G401 (cell line): ENCODE results near the gene ENAM. TPM values are rescaled to one million over a fixed set of nuclear protein-coding genes. Genes with fewer than 3 reads are reported as not detected.
"Not testable (repeated sequence)": the region's sequence is repeated elsewhere in the genome, so short reads cannot be mapped to it uniquely, and the experiment has no call there.

Experiments used
- DNase-seq: peaks from one replicate; pipeline ENCODE4 v3.0.0-alpha.2; 2015; ENCODE audit warnings: low spot score
- in situ Hi-C: cut with HindIII; loops from 2 replicates; pipeline ENCODE4 v1.10.0; 2016; ENCODE audit warnings: low sequenced_read_pairs, mixed read lengths
- total RNA-seq: library from RNA; depleted of rRNA; stranded (reverse); fragments of >200 nt; shearing (Covaris generic); gene quantifications from 2 replicates; pipeline ENCODE4 v1.2.3, GENCODE V29; 2014; rRNA removed

Gene ENAM
- total RNA-seq, 1 experiment from 2014 or later, result not detected

GRCh38 chr4:70670332-70671014, 41.9 kb downstream of the ENAM start:
- in situ Hi-C loops, result no loop called here
- DNase-seq, result no peak

GRCh38 chr4:70671091-70671490, 42.5 kb downstream of the ENAM start:
- DNase-seq, result no peak
- in situ Hi-C loops, result no loop called here

GRCh38 chr4:70674191-70674590, 45.6 kb downstream of the ENAM start:
- in situ Hi-C loops, result no loop called here
- DNase-seq, result no peak

- in situ Hi-C loops, result no loop called here
- DNase-seq, result no peak
Observed at GRCh38 chr4:70674731-70675130, 46.2 kb downstream of the ENAM start.

GRCh38 chr4:70676554-70677090, 48.1 kb downstream of the ENAM start:
- DNase-seq, result no peak
- in situ Hi-C loops, result no loop called here

- no peak for DNase-seq
Observed at GRCh38 chr4:70678383-70678999, 49.9 kb downstream of the ENAM start.

GRCh38 chr4:70680934-70681333, 52.4 kb downstream of the ENAM start:
- in situ Hi-C loops, result no loop called here
- no peak for DNase-seq

More at GRCh38 chr4:70678383-70678999, 49.9 kb downstream of the ENAM start:
- in situ Hi-C loops, result no loop called here

- in situ Hi-C loops, result no loop called here
Observed at GRCh38 chr4:70681704-70682103, 53.2 kb downstream of the ENAM start.

GRCh38 chr4:70682142-70682541, 53.6 kb downstream of the ENAM start:
- in situ Hi-C loops, result not testable (repeated sequence)

More at GRCh38 chr4:70681704-70682103, 53.2 kb downstream of the ENAM start:
- no peak for DNase-seq

GRCh38 chr4:70687392-70687791, 58.8 kb downstream of the ENAM start:
- in situ Hi-C loops, result no loop called here
- DNase-seq, result no peak

More at GRCh38 chr4:70682142-70682541, 53.6 kb downstream of the ENAM start:
- DNase-seq, result not testable (repeated sequence)

- DNase-seq, result peak; percentile 100
- in situ Hi-C loops, result no loop called here
Observed at GRCh38 chr4:70687821-70688794, 59.6 kb downstream of the ENAM start, which contains the start of gene UTP3. Gene UTP3 (plus strand): TSS chr4:70688532. CDS start chr4:70688678, 146 bp downstream.

- in situ Hi-C loops, result no loop called here
- DNase-seq, result no peak
Observed at GRCh38 chr4:70688795-70689231, 60.3 kb downstream of the ENAM start.

GRCh38 chr4:70691661-70692060, 63.1 kb downstream of the ENAM start:
- in situ Hi-C loops, result no loop called here
- no peak for DNase-seq

GRCh38 chr4:70694633-70695032, 66.1 kb downstream of the ENAM start:
- in situ Hi-C loops, DNase-seq: not testable (repeated sequence)

Other genes with a start within 250 kb of the ENAM start
- not detected in 2 replicates for gene SMR3B, start 245.6 kb upstream of the ENAM start, total RNA-seq
- gene OPRPN, start 230.8 kb upstream of the ENAM start, total RNA-seq, result not detected in 2 replicates
- gene MUC7, start 156.5 kb upstream of the ENAM start, total RNA-seq, result not detected in 2 replicates
- not detected in 2 replicates for gene AMTN, start 110.2 kb upstream of the ENAM start, total RNA-seq
- gene AMBN, start 36.5 kb upstream of the ENAM start, total RNA-seq, result not detected in 2 replicates
- gene JCHAIN, start 37.8 kb downstream of the ENAM start, total RNA-seq, result not detected in 2 replicates
- 12.8 and 16.3 TPM in 2 replicates for gene UTP3, start 59.8 kb downstream of the ENAM start, total RNA-seq
- gene RUFY3, start 93.2 kb downstream of the ENAM start, total RNA-seq, result 53.8 and 65.2 TPM in 2 replicates
- gene GRSF1, start 211.1 kb downstream of the ENAM start, total RNA-seq, result 107 and 120 TPM in 2 replicates